Neural progenitor cell (in vitro differentiated cells): ENCODE measurements around the gene ZBTB26.

ENCODE experiments used
- EZH2 ChIP-seq: fragments of 200-600 bp; sonication (generic); IDR thresholded peaks from 2 replicates; pipeline ENCODE4 v1.6.1; 2017; ENCODE audit warnings: antibody characterized with exemption, mild to moderate bottlenecking, moderate library complexity
- TF ChIP-seq, protein P1 (sequence below): fragments of 200-600 bp; sonication (generic); IDR thresholded peaks from 2 replicates; pipeline ENCODE4 v1.5.1; 2017; ENCODE audit warnings: antibody characterized with exemption, mild to moderate bottlenecking

DNA sequence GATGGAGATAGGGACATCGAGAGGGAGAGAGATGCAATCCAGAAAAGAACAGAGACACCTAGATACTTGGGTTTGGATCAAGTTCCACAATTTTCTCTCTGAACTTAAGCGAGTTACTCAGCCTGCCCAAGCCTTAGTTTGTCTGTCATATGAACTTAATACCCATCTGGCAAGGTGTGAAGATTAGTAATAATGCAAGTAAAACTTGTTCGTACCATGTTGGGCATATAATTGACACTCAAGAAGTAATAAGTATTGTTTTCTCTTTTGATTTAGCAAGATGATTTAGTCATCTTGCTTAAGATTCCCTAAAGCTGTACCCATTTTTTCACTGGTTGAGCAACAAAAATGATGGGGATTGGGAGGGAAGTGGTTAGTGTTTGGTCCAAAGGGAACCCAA lies 17.0 kb upstream of the ZBTB26 start:
- TF ChIP-seq, protein P1, sequence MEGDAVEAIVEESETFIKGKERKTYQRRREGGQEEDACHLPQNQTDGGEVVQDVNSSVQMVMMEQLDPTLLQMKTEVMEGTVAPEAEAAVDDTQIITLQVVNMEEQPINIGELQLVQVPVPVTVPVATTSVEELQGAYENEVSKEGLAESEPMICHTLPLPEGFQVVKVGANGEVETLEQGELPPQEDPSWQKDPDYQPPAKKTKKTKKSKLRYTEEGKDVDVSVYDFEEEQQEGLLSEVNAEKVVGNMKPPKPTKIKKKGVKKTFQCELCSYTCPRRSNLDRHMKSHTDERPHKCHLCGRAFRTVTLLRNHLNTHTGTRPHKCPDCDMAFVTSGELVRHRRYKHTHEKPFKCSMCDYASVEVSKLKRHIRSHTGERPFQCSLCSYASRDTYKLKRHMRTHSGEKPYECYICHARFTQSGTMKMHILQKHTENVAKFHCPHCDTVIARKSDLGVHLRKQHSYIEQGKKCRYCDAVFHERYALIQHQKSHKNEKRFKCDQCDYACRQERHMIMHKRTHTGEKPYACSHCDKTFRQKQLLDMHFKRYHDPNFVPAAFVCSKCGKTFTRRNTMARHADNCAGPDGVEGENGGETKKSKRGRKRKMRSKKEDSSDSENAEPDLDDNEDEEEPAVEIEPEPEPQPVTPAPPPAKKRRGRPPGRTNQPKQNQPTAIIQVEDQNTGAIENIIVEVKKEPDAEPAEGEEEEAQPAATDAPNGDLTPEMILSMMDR, result no peak
- TF ChIP-seq EZH2, result no peak
